Measurements from ENCODE around the gene TBC1D24.
"Not testable (repeated sequence)": the region's sequence is repeated elsewhere in the genome, so short reads cannot be mapped to it uniquely, and the experiment has no call there.

Gene TBC1D24

GRCh38 chr16:2526135-2526534 lies 51.2 kb downstream of the TBC1D24 start:
- no peak for DNase-seq
- in situ Hi-C loops (cut with MboI; ENCODE audit: low pct_unique_long_range_greater_than_20kb, low sequenced_read_pairs): no loop called here

GRCh38 chr16:2527071-2527783 lies 52.3 kb downstream of the TBC1D24 start:
- in situ Hi-C loops (cut with MboI; ENCODE audit: low pct_unique_long_range_greater_than_20kb, low sequenced_read_pairs): no loop called here
- DNase-seq: no peak

- DNase-seq: no peak
- in situ Hi-C loops (cut with MboI; ENCODE audit: low pct_unique_long_range_greater_than_20kb, low sequenced_read_pairs): no loop called here
Observed at GRCh38 chr16:2527784-2528100, 52.8 kb downstream of the TBC1D24 start.

- in situ Hi-C loops (cut with MboI; ENCODE audit: low pct_unique_long_range_greater_than_20kb, low sequenced_read_pairs): no loop called here
Observed at GRCh38 chr16:2528161-2529060, 53.5 kb downstream of the TBC1D24 start.

GRCh38 chr16:2529061-2529931 lies 54.4 kb downstream of the TBC1D24 start:
- DNase-seq: no peak
- in situ Hi-C loops (cut with MboI; ENCODE audit: low pct_unique_long_range_greater_than_20kb, low sequenced_read_pairs): no loop called here

More at GRCh38 chr16:2528161-2529060, 53.5 kb downstream of the TBC1D24 start:
- DNase-seq: no peak

GRCh38 chr16:2529961-2530628 lies 55.2 kb downstream of the TBC1D24 start:
- in situ Hi-C loops (cut with MboI; ENCODE audit: low pct_unique_long_range_greater_than_20kb, low sequenced_read_pairs): no loop called here
- DNase-seq: no peak

- no peak for DNase-seq
- in situ Hi-C loops (cut with MboI; ENCODE audit: low pct_unique_long_range_greater_than_20kb, low sequenced_read_pairs): no loop called here
Observed at GRCh38 chr16:2530629-2531318, 55.8 kb downstream of the TBC1D24 start.

- in situ Hi-C loops (cut with MboI; ENCODE audit: low pct_unique_long_range_greater_than_20kb, low sequenced_read_pairs): no loop called here
Observed at GRCh38 chr16:2531371-2531695, 56.4 kb downstream of the TBC1D24 start, which contains the start of gene CEMP1. TSS of gene CEMP1 (minus strand) at chr16:2531408. CDS start at chr16:2531073, 335 bp downstream.

GRCh38 chr16:2531696-2532493 lies 57.0 kb downstream of the TBC1D24 start:
- in situ Hi-C loops (cut with MboI; ENCODE audit: low pct_unique_long_range_greater_than_20kb, low sequenced_read_pairs): no loop called here
- DNase-seq: peak; percentile 96

More at GRCh38 chr16:2531371-2531695, 56.4 kb downstream of the TBC1D24 start, which contains the start of gene CEMP1:
- DNase-seq: no peak

GRCh38 chr16:2532494-2533141 lies 57.7 kb downstream of the TBC1D24 start:
- in situ Hi-C loops (cut with MboI; ENCODE audit: low pct_unique_long_range_greater_than_20kb, low sequenced_read_pairs): no loop called here
- peak; percentile 75 for DNase-seq

- in situ Hi-C loops (cut with MboI; ENCODE audit: low pct_unique_long_range_greater_than_20kb, low sequenced_read_pairs); DNase-seq: not testable (repeated sequence)
Observed at GRCh38 chr16:2533142-2533755, 58.3 kb downstream of the TBC1D24 start.

- in situ Hi-C loops (cut with MboI; ENCODE audit: low pct_unique_long_range_greater_than_20kb, low sequenced_read_pairs): no loop called here
- DNase-seq: no peak
Observed at GRCh38 chr16:2533912-2534311, 59.0 kb downstream of the TBC1D24 start.

GRCh38 chr16:2534335-2534734 lies 59.4 kb downstream of the TBC1D24 start:
- DNase-seq; in situ Hi-C loops (cut with MboI; ENCODE audit: low pct_unique_long_range_greater_than_20kb, low sequenced_read_pairs): not testable (repeated sequence)

- no peak for DNase-seq
- in situ Hi-C loops (cut with MboI; ENCODE audit: low pct_unique_long_range_greater_than_20kb, low sequenced_read_pairs): no loop called here
Observed at GRCh38 chr16:2535625-2536013, 60.7 kb downstream of the TBC1D24 start.

GRCh38 chr16:2537451-2538379 lies 62.8 kb downstream of the TBC1D24 start, which contains the start of gene PDPK1:
TSS of gene PDPK1 (plus strand) at chr16:2538021. CDS start at chr16:2538113, 92 bp downstream.
- in situ Hi-C loops (cut with MboI; ENCODE audit: low pct_unique_long_range_greater_than_20kb, low sequenced_read_pairs): no loop called here
- peak; percentile 93 for DNase-seq
